Uterus (tissue), 4 donors: ENCODE results near the gene SCRN2. TPM values are rescaled to one million over a fixed set of nuclear protein-coding genes. Genes with fewer than 3 reads are reported as not detected.

Experiments used
- DNase-seq, 2 donors: peaks; one replicate each; pipeline ENCODE4 v3.0.0-alpha.2; 2019 to 2020
- H3K27ac ChIP-seq, 2 donors: fragments of 200-600 bp; sonication (generic); 1 replicate in 1 of 2; 2 replicates in 1 of 2; pipeline ENCODE4 v1.5.1; 2016 to 2018
- H3K27me3 ChIP-seq, 2 donors: fragments of 200-600 bp; sonication (generic); one replicate each; pipeline ENCODE4 v1.5.1; 2018 to 2019; ENCODE audit warnings: control low read depth in 1 of 2
- H3K36me3 ChIP-seq, 2 donors: fragments of 200-600 bp; sonication (generic); one replicate each; pipeline ENCODE4 v1.5.1; 2019; ENCODE audit warnings: control low read depth in 1 of 2
- H3K4me1 ChIP-seq, 2 donors: fragments of 200-600 bp; sonication (generic); one replicate each; pipeline ENCODE4 v1.5.1; 2018 to 2019; ENCODE audit warnings: control low read depth in 1 of 2
- H3K4me3 ChIP-seq, 2 donors: fragments of 200-600 bp; sonication (generic); 1 replicate in 1 of 2; 2 replicates in 1 of 2; pipeline ENCODE4 v1.5.1; 2018 to 2019; ENCODE audit warnings: mild to moderate bottlenecking in 1 of 2
- H3K9me3 ChIP-seq, 2 donors: fragments of 200-600 bp; sonication (generic); one replicate each; pipeline ENCODE4 v1.5.1; 2019; ENCODE audit warnings: control low read depth in 1 of 2
- POLR2A ChIP-seq, 2 donors: fragments of 450-650 bp; IDR thresholded peaks; one replicate each; pipeline ENCODE4 v1.6.1; 2016; ENCODE audit warnings: antibody characterized with exemption in 2 of 2, mild to moderate bottlenecking in 1 of 2, moderate library complexity in 1 of 2
- intact Hi-C: fragments of 100-400 bp; cut with DNase I; formaldehyde crosslinking; loops from one replicate; pipeline ENCODE4 v1.15.1; 2023; ENCODE audit warnings: low total_unique reads
- total RNA-seq, 4 donors: library from RNA; depleted of rRNA in 3 of 4; stranded (reverse); fragments of >200 nt in 3 of 4; gene quantifications; one replicate each; pipeline versions ENCODE4 v1.1.0 to v1.2.4, GENCODE V29; 2014 to 2023
- TF ChIP-seq, protein P1 (sequence below), 4 experiments: fragments of 200-600 bp in 2 of 4; fragments of 450-650 bp in 2 of 4; sonication (generic) in 2 of 4; IDR thresholded peaks; one replicate each; pipeline ENCODE4 v1.5.1; 2016 to 2019; ENCODE audit warnings: antibody characterized with exemption in 4 of 4, mild to moderate bottlenecking in 2 of 4, moderate library complexity in 1 of 4
- donor health status: DM: yes; HTN: yes; CAD: no.

SCRN2 gene
- total RNA-seq, 4 donors from 2014 or later: 12.4 to 80.7 (median 39.8) TPM

DNA sequence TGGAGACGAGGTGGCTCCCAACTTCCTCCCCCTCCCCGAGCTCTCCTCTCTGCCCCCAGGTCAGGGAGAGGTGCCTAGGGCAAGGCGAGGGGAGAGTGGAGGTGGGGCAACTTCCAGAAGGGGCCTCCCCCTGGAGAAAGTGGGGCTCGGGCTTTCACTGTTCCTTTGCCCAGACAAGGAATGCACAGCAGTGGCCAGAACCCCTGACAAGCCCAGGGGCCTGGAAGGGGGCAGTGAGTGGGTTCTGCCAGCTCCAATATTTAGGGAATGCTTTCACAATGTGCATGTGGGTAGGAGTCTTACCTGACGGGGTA is 43.3 kb upstream of the SCRN2 start:
- no peak for DNase-seq
- Histone ChIP-seq H3K4me3 (no peak overlapping the region), H3K4me1 (no peaks in the 10 kb centered on the region), H3K27me3 (no peaks in the 10 kb centered on the region), H3K27ac (peak overlapping the region in 1 of 2 donors; percentile 23), H3K9me3 (no peaks in the 10 kb centered on the region), H3K36me3 (no peaks in the 10 kb centered on the region)
- no peak for TF ChIP-seq POLR2A (IDR thresholded peaks at IDR 0.05)
- TF ChIP-seq, protein P1, sequence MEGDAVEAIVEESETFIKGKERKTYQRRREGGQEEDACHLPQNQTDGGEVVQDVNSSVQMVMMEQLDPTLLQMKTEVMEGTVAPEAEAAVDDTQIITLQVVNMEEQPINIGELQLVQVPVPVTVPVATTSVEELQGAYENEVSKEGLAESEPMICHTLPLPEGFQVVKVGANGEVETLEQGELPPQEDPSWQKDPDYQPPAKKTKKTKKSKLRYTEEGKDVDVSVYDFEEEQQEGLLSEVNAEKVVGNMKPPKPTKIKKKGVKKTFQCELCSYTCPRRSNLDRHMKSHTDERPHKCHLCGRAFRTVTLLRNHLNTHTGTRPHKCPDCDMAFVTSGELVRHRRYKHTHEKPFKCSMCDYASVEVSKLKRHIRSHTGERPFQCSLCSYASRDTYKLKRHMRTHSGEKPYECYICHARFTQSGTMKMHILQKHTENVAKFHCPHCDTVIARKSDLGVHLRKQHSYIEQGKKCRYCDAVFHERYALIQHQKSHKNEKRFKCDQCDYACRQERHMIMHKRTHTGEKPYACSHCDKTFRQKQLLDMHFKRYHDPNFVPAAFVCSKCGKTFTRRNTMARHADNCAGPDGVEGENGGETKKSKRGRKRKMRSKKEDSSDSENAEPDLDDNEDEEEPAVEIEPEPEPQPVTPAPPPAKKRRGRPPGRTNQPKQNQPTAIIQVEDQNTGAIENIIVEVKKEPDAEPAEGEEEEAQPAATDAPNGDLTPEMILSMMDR (IDR thresholded peaks at IDR 0.05): no peak
- intact Hi-C loops: no loop called here

DNA sequence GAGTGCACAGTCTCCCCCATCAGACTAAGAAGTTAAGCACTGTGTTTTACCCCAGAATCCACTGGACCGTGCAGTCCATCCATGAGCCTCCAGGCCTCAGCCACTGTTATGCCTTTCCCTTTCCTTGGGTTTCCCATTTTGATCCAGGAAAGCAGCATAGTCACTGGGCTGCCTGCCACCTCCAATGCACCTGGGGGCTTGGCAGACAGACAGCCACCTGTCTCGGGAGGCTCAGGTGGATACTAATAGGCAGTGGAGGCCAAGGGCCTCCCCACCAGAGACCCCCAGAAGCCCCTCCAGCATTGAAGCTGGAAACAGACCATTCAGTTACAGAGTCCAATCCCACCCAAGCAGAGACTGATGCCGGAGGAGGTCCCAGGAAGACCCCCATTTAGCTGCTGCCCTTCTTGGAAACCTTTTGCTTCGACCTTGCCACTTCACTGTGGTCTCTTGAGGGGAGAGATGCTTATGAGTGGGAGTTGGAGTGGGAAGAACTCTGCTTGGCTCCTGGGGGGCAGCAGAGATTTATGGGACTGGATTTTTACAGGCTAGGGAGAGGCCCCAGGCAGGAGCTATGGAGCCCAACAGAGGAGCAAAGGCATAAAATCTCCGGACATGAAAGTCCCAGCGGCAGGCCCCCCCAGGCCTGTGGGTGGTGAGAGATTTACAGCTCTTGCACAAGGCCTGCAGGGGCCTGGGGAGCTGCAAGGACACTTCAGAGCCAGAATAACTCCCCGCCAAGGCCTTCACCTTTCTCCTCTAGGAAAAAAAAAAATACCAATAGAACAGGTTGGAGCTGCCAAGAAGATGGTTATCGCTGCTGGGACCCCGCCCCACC is 42.7 kb upstream of the SCRN2 start:
- peak; percentile 41 to 43 for DNase-seq
- no peaks in the 10 kb centered on the region for H3K4me1 ChIP-seq
- H3K36me3 ChIP-seq: no peaks in the 10 kb centered on the region
- H3K27me3 ChIP-seq: no peaks in the 10 kb centered on the region
- no peak for TF ChIP-seq POLR2A (IDR thresholded peaks at IDR 0.05)
- TF ChIP-seq, protein P1 (IDR thresholded peaks at IDR 0.05): no peak
- no peaks in the 10 kb centered on the region for H3K9me3 ChIP-seq
- intact Hi-C loops: no loop called here
- no peak overlapping the region for H3K4me3 ChIP-seq
- peak overlapping the region in 1 of 2 donors; percentile 23 for H3K27ac ChIP-seq

DNA sequence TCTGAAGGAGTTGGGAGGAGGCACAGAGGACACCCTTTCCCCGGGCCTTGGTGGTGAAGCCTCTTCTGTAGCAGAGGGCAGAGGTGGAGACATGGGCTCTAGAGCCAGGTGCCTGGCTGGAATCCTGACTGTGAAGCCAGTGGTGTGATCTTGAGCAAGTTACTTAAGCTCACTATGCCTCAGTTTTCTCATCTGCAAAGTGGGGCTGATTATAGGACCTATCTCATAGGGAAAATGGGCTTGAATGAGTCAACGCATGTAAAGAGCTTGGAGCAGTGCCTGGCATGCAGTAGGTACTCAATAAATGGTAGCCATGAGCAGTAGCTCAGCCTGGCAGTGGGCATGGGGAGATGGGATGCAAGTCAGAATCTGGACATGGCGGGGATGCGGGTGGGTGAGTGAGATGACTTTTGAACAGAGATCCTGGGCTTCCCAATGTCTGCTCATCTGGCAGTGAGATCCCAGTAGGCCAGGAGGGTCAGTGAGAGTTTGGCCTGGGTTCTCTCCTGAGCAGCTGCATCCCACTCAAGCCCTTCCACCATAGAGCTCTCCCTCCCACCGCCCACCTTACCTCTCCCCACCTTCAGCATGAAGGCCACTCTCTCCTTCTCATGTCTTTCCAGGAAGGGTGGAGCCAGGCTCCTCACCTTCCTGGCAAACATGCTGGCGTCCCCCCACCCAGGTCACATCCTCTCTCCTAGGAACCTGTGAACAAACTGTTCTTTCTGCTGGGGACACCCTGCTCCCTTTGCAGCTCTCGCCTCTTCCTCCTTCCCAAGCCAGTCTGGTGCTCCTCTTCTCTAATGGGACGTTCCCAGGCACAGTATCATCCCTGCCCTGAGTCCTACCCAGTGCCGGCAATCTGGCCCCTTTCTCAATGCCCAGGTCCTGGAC is 41.9 kb upstream of the SCRN2 start:
- DNase-seq: no peak
- peak overlapping the region; percentile 38 to 63 for H3K27ac ChIP-seq

DNA sequence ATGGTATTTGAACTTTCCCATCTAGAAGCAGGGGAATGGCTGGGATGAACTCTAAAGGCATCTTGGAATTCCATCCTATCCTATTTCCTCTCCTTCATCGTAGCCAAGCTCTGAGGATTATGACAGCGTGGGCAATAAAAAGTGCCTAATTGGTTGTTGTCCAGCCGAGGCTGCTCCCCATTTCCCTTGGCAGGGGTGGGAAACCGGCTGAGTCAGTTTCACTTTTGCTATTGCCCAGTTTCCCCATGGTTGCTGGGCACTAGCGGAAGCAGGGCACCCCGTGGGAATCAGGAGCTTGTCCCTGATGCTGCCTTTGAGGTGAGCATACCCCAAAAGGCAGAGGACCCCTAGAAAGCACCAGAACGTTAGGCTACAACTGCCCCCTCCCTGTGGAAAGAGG is 41.2 kb upstream of the SCRN2 start:
- intact Hi-C loops: no loop called here
- TF ChIP-seq, protein P1 (IDR thresholded peaks at IDR 0.05): no peak
- TF ChIP-seq POLR2A (IDR thresholded peaks at IDR 0.05): no peak
- DNase-seq: peak in 1 of 2 donors; percentile 50
- Histone ChIP-seq H3K9me3 (no peaks in the 10 kb centered on the region), H3K36me3 (no peaks in the 10 kb centered on the region), H3K27me3 (no peaks in the 10 kb centered on the region), H3K4me3 (peak overlapping the region in 1 of 2 donors; percentile 5), H3K27ac (peak overlapping the region; percentile 38 to 63), H3K4me1 (no peaks in the 10 kb centered on the region)

More for the DNA sequence above, 41.9 kb upstream of the SCRN2 start:
- no peak for TF ChIP-seq POLR2A (IDR thresholded peaks at IDR 0.05)
- H3K9me3 ChIP-seq: no peaks in the 10 kb centered on the region
- no peak overlapping the region for H3K4me3 ChIP-seq
- no peaks in the 10 kb centered on the region for H3K27me3 ChIP-seq
- intact Hi-C loops: no loop called here
- H3K36me3 ChIP-seq: no peaks in the 10 kb centered on the region
- no peaks in the 10 kb centered on the region for H3K4me1 ChIP-seq

DNA sequence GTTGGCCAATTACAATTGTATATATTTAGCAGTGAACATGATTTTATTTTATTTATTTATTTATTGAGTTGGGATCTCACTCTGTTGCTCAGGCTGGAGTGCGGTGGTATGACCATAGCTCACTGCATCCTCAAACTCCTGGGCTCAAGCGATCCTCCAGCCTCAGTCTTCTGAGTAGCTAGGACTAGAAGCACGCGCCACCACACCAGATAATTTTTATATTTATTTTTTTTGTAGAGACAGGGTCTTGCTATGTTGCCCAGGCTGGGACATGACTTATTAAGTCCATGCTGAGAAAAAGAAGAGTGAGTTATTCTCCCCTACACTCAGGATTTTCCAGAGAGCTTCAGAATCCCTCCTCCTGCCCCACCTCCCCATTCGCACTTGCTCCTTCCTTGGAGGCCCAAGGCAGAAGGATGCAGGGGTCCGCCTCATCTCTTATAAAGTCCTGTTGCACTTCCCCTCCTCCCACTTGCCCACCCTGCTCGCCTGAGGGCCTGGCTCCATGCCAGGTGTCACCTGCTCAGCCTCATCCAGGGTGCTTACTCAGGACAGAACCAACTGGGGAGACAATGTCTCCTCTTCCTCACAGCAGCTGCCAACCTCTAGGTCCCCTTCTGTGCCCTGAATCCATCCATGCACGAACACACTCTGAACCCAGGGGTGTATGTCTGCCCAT is 38.8 kb upstream of the SCRN2 start:
- H3K9me3 ChIP-seq: no peaks in the 10 kb centered on the region
- TF ChIP-seq POLR2A (IDR thresholded peaks at IDR 0.05): no peak
- TF ChIP-seq, protein P1 (IDR thresholded peaks at IDR 0.05): no peak
- H3K4me1 ChIP-seq: no peaks in the 10 kb centered on the region
- intact Hi-C loops: no loop called here
- H3K27ac ChIP-seq: no peak overlapping the region
- H3K4me3 ChIP-seq: no peak overlapping the region
- no peaks in the 10 kb centered on the region for H3K36me3 ChIP-seq
- no peak for DNase-seq
- H3K27me3 ChIP-seq: no peaks in the 10 kb centered on the region
